Measurements from ENCODE around the gene CDH12. TPM values are rescaled to one million over a fixed set of nuclear protein-coding genes. Genes with fewer than 3 reads are reported as not detected.

Gene CDH12
- total RNA-seq, 4 donors from 2014 or later: not detected

- intact Hi-C loops (cut with DNase I): no loop called here
Measured at GRCh38 chr5:22496666-22497065, 356.5 kb downstream of the CDH12 start.

GRCh38 chr5:22495016-22495720 is 358.0 kb downstream of the CDH12 start:
- TF ChIP-seq CTCF (IDR thresholded peaks at IDR 0.05): no peak
- no peak for TF ChIP-seq EP300 (IDR thresholded peaks at IDR 0.05)
- no peak for TF ChIP-seq POLR2A (IDR thresholded peaks at IDR 0.05; ENCODE audit: low read depth)
- no peak for TF ChIP-seq POLR2AphosphoS5 (IDR thresholded peaks at IDR 0.05)
- no peaks in the 10 kb centered on the region for H3K9me3 ChIP-seq
- intact Hi-C loops (cut with DNase I): no loop called here
- no peak for DNase-seq (ENCODE audit: extremely low spot score)
- no peak overlapping the region for H3K27ac ChIP-seq (replicated peaks in 1 of 4)
- no peaks in the 10 kb centered on the region for H3K27me3 ChIP-seq
- H3K4me1 ChIP-seq: no peaks in the 10 kb centered on the region
- H3K36me3 ChIP-seq: no peaks in the 10 kb centered on the region
- H3K4me3 ChIP-seq: no peak overlapping the region
- WGBS: 71% methylated on average over 2 of the region's 2 CpGs

More at GRCh38 chr5:22496666-22497065, 356.5 kb downstream of the CDH12 start:
- H3K4me1 ChIP-seq: no peaks in the 10 kb centered on the region
- no peaks in the 10 kb centered on the region for H3K9me3 ChIP-seq
- WGBS: 61% methylated on average over 4 of the region's 4 CpGs
- no peak overlapping the region for H3K4me3 ChIP-seq
- TF ChIP-seq POLR2A (IDR thresholded peaks at IDR 0.05; ENCODE audit: low read depth): no peak
- no peaks in the 10 kb centered on the region for H3K36me3 ChIP-seq
- no peak for DNase-seq (ENCODE audit: extremely low spot score)
- no peaks in the 10 kb centered on the region for H3K27me3 ChIP-seq
- no peak overlapping the region for H3K27ac ChIP-seq (replicated peaks in 1 of 4)

GRCh38 chr5:22488427-22488826 is 364.7 kb downstream of the CDH12 start:
- no peak for DNase-seq (ENCODE audit: extremely low spot score)
- Histone ChIP-seq H3K27ac (replicated peaks in 1 of 4) (no peak overlapping the region), H3K4me3 (no peak overlapping the region), H3K9me3 (no peaks in the 10 kb centered on the region), H3K27me3 (no peaks in the 10 kb centered on the region), H3K4me1 (no peaks in the 10 kb centered on the region), H3K36me3 (no peaks in the 10 kb centered on the region)
- no peak for TF ChIP-seq CTCF (IDR thresholded peaks at IDR 0.05)
- no peak for TF ChIP-seq EP300 (IDR thresholded peaks at IDR 0.05)
- TF ChIP-seq POLR2A (IDR thresholded peaks at IDR 0.05; ENCODE audit: low read depth): no peak
- TF ChIP-seq POLR2AphosphoS5 (IDR thresholded peaks at IDR 0.05): no peak
- intact Hi-C loops (cut with DNase I): no loop called here

GRCh38 chr5:22480305-22480704 is 372.8 kb downstream of the CDH12 start:
- TF ChIP-seq EP300 (IDR thresholded peaks at IDR 0.05): no peak
- no peak for TF ChIP-seq POLR2AphosphoS5 (IDR thresholded peaks at IDR 0.05)
- no peak for TF ChIP-seq POLR2A (IDR thresholded peaks at IDR 0.05; ENCODE audit: low read depth)
- TF ChIP-seq CTCF (IDR thresholded peaks at IDR 0.05): no peak
- H3K27ac ChIP-seq (replicated peaks in 1 of 4): no peak overlapping the region
- no peaks in the 10 kb centered on the region for H3K27me3 ChIP-seq
- DNase-seq (ENCODE audit: extremely low spot score): no peak
- H3K4me3 ChIP-seq: no peak overlapping the region
- intact Hi-C loops (cut with DNase I): no loop called here
- WGBS: 72% methylated on average over 5 of the region's 5 CpGs
- no peaks in the 10 kb centered on the region for H3K9me3 ChIP-seq
- no peaks in the 10 kb centered on the region for H3K4me1 ChIP-seq
- no peaks in the 10 kb centered on the region for H3K36me3 ChIP-seq

GRCh38 chr5:22473886-22474285 is 379.3 kb downstream of the CDH12 start:
- 79% methylated on average over 2 of the region's 2 CpGs for WGBS
- no peaks in the 10 kb centered on the region for H3K36me3 ChIP-seq
- H3K9me3 ChIP-seq: no peaks in the 10 kb centered on the region
- TF ChIP-seq POLR2A (IDR thresholded peaks at IDR 0.05; ENCODE audit: low read depth): no peak
- no peak overlapping the region for H3K4me3 ChIP-seq
- no peak overlapping the region for H3K27ac ChIP-seq (replicated peaks in 1 of 4)
- no peak for DNase-seq (ENCODE audit: extremely low spot score)
- no peaks in the 10 kb centered on the region for H3K4me1 ChIP-seq
- H3K27me3 ChIP-seq: no peaks in the 10 kb centered on the region
- intact Hi-C loops (cut with DNase I): no loop called here

- TF ChIP-seq CTCF (IDR thresholded peaks at IDR 0.05) (no peak), POLR2A (IDR thresholded peaks at IDR 0.05; ENCODE audit: low read depth) (no peak), EP300 (IDR thresholded peaks at IDR 0.05) (no peak), POLR2AphosphoS5 (IDR thresholded peaks at IDR 0.05) (no peak)
- WGBS: 62% methylated on average over 2 of the region's 2 CpGs
- DNase-seq (ENCODE audit: extremely low spot score): no peak
- Histone ChIP-seq H3K27me3 (no peaks in the 10 kb centered on the region), H3K4me1 (no peaks in the 10 kb centered on the region), H3K27ac (replicated peaks in 1 of 4) (no peak overlapping the region), H3K36me3 (no peaks in the 10 kb centered on the region), H3K9me3 (no peaks in the 10 kb centered on the region), H3K4me3 (no peak overlapping the region)
- intact Hi-C loops (cut with DNase I): no loop called here
Measured at GRCh38 chr5:22471154-22471553, 382.0 kb downstream of the CDH12 start.
